Measurements from ENCODE around the gene PDE11A. TPM values are rescaled to one million over a fixed set of nuclear protein-coding genes. Genes with fewer than 3 reads are reported as not detected.

PDE11A gene
- total RNA-seq, 1 experiment from 2014 or later, result 0.61 TPM

DNA sequence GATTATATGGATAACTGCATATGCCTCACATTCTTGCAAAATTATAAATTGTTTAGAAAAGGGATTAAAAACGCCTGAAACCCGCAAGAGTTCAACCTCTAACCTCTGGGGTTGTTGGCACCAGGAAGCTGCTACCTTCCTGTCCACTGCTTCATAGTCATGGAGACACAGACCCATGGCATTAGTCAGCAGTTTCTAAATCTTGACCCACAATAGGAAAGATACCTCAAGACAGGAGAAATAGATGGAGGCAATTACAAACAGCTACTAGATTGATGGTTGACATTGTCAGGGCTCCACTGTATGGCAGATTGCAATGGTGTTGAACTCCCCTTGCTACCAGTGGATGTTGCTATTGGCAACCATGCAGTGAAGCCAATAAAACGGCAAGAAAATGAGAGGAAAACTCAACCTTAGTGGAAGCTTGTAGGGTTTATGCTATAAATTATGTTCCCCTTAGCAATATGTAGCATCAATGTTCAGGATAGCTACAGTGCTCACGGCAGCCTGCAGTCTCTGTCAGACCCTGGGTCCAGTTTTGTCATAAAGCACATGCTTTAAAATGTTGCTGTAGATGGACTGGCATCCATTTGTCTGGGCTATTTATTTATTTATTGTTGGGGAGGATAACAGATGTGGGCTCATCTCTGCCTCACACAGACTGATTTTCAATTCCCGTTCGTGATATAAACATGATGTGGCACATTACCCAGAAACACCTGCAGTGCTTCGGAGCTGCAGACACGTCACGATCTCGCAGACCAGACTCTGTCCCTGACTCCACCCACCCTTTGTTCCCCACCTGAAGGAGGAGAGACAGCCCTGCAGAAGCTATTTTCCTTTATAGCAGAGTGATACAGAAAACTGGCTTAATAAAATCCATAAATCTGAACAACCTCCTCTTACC lies 446.6 kb downstream of the PDE11A start (continued):
- no peak for TF ChIP-seq EGR1 (IDR thresholded peaks at IDR 0.05; ENCODE audit: low read depth)

DNA sequence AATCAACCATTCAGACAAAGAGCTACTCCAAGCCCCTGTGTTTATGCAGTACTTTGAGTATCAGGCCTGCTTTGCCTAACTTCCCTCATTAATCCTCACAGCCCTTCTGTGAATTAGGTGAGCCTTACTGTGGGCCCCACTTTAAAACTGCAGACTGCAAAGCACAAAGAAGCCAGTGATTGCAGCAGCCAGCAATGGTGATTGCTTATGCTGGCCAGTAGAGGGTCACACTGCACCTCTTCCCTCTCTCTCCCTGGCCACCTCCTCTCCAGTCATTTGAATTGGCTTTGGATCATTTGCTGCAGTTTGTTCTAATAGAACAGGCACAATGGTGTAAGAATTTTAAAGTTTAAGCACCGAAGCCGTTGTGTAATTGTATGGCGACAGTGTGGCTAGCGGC lies 450.1 kb downstream of the PDE11A start:
- DNase-seq (ENCODE audit: low read depth, low spot score), result peak; percentile 13
- intact Hi-C loops (cut with micrococcal nuclease), result no loop called here

More for the DNA sequence above, 450.1 kb downstream of the PDE11A start:
- no TSS peak for BruUV-seq (replicated peaks)
- Histone ChIP-seq H3K27ac (ENCODE audit: low read depth, low read length) (no peak overlapping the region), H2AFZ (ENCODE audit: low read depth, low read length, poor library complexity, severe bottlenecking) (peak overlapping the region; percentile 48), H3K4me1 (ENCODE audit: control insufficient read depth in 1 of 2, insufficient read depth in 2 of 2, low read length in 2 of 2) (peaks cover 0 to 10% of the 10 kb centered on the region in 2 experiments; a peak in 1 of 4 replicates), H3K9me3 (ENCODE audit: control insufficient read depth in 1 of 2, insufficient read depth in 1 of 2, low read depth in 1 of 2, low read length in 2 of 2) (no peaks in the 10 kb centered on the region), H3K9me2 (ENCODE audit: insufficient read depth) (no peaks in the 10 kb centered on the region), H3K36me3 (ENCODE audit: control insufficient read depth in 1 of 2, insufficient read depth in 2 of 2, low read length in 2 of 2) (no peaks in the 10 kb centered on the region), H3K4me2 (ENCODE audit: low read length) (no peak overlapping the region), H3K9ac (ENCODE audit: low read length) (no peak overlapping the region), H4K20me1 (ENCODE audit: insufficient read depth) (no peaks in the 10 kb centered on the region), H3K4me3 (replicated peaks in 1 of 2; ENCODE audit: low read depth in 1 of 2, low read length in 2 of 2) (no peak overlapping the region), H3K27me3 (ENCODE audit: insufficient read depth, low read length) (no peaks in the 10 kb centered on the region), H3K79me2 (ENCODE audit: insufficient read depth, low read length) (no peaks in the 10 kb centered on the region)
- ChIA-PET RAD21 (ENCODE audit: low non-redundant PET in 1 of 2, low total read pairs in 2 of 2, uncharacterized antibody in 2 of 2, unreplicated experiment in 2 of 2) (no interaction called here), POLR2A (no interaction called here), CTCF (interaction anchor here (0.9 kb wide), 1 partner anchor 18 kb away, joined by 4 read pairs; no protein-coding TSS in a partner anchor)
- ATAC-seq, result peak; percentile 71
- TF ChIP-seq, protein P1, sequence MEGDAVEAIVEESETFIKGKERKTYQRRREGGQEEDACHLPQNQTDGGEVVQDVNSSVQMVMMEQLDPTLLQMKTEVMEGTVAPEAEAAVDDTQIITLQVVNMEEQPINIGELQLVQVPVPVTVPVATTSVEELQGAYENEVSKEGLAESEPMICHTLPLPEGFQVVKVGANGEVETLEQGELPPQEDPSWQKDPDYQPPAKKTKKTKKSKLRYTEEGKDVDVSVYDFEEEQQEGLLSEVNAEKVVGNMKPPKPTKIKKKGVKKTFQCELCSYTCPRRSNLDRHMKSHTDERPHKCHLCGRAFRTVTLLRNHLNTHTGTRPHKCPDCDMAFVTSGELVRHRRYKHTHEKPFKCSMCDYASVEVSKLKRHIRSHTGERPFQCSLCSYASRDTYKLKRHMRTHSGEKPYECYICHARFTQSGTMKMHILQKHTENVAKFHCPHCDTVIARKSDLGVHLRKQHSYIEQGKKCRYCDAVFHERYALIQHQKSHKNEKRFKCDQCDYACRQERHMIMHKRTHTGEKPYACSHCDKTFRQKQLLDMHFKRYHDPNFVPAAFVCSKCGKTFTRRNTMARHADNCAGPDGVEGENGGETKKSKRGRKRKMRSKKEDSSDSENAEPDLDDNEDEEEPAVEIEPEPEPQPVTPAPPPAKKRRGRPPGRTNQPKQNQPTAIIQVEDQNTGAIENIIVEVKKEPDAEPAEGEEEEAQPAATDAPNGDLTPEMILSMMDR (IDR thresholded peaks at IDR 0.05 in 2 of 3, conservative IDR thresholded peaks at IDR 0.05 in 1 of 3; ENCODE audit: borderline replicate concordance in 1 of 3, insufficient read depth in 1 of 3, low read depth in 2 of 3, low read length in 2 of 3), result peak; percentile 29 to 63 (median 51); a peak in 4 of 6 replicates
- no peak for TF ChIP-seq EZH2phosphoT487 (IDR thresholded peaks at IDR 0.05; ENCODE audit: borderline replicate concordance)
- peak; percentile 58 for TF ChIP-seq RAD21 (IDR thresholded peaks at IDR 0.05; ENCODE audit: low read depth)
